CD4-positive, alpha-beta T cell (primary cell): ENCODE results near the gene PLXDC2. TPM values are rescaled to one million over a fixed set of nuclear protein-coding genes. Genes with fewer than 3 reads are reported as not detected.

Experiments used
- ATAC-seq: fragments of 200-7000 bp; cut with Tn5 transposase; one replicate; pipeline ENCODE4 v1.10.0; 2022; ENCODE audit warnings: mild to moderate bottlenecking; ENCODE audit not compliant: poor library complexity
- CTCF ChIA-PET: fragments of 350-600 bp; sonication (Branson Sonifier 250); formaldehyde crosslinking; loops from one replicate; lab custom pipeline; 2021; ENCODE audit warnings: antibody characterized with exemption, inconsistent platforms; lab: Charles Lee
- POLR2A ChIA-PET: fragments of 350-600 bp; sonication (Branson Sonifier 250); formaldehyde crosslinking; loops from one replicate; lab custom pipeline; 2021; ENCODE audit warnings: antibody characterized with exemption, inconsistent platforms; lab: Charles Lee
- DNase-seq, 14 experiments: peaks; one replicate each; pipeline ENCODE4 v3.0.0-alpha.2; 2013 to 2020; ENCODE audit warnings: mixed read lengths in 2 of 14
- H3K27ac ChIP-seq, 2 donors: one replicate each; pipeline versions ENCODE4 v1.5.1 to v1.7.0; 2013; ENCODE audit warnings: low read length in 2 of 2, low read depth in 1 of 2, mild to moderate bottlenecking in 1 of 2
- H3K27me3 ChIP-seq, 2 experiments: 1 replicate in 1 of 2; 2 replicates in 1 of 2; pipeline versions ENCODE4 v1.6.1 to v1.7.0; 2013; ENCODE audit warnings: low read length in 2 of 2, control low read depth in 1 of 2, mild to moderate bottlenecking in 1 of 2, moderate library complexity in 1 of 2; ENCODE audit not compliant: insufficient read depth in 2 of 2, control insufficient read depth in 1 of 2
- H3K36me3 ChIP-seq: one replicate; pipeline ENCODE4 v1.6.1; 2013; ENCODE audit warnings: low read length, control low read depth; ENCODE audit not compliant: insufficient read depth
- H3K4me1 ChIP-seq: one replicate; pipeline ENCODE4 v1.6.1; 2013; ENCODE audit warnings: low read length, control low read depth; ENCODE audit not compliant: insufficient read depth
- H3K4me3 ChIP-seq: one replicate; pipeline ENCODE4 v1.5.1; 2013; ENCODE audit warnings: mild to moderate bottlenecking, low read length, moderate library complexity
- H3K9me3 ChIP-seq, 2 experiments: 1 replicate in 1 of 2; 2 replicates in 1 of 2; pipeline versions ENCODE4 v1.6.1 to v1.7.0; 2013; ENCODE audit warnings: low read length in 2 of 2, mild to moderate bottlenecking in 2 of 2, control low read depth in 1 of 2, moderate library complexity in 1 of 2; ENCODE audit not compliant: control insufficient read depth in 1 of 2, insufficient read depth in 1 of 2
- H3K27ac Mint-ChIP-seq: one replicate; pipeline ENCODE4 v1.8.0; 2020; ENCODE audit warnings: mixed read lengths
- H3K27me3 Mint-ChIP-seq: one replicate; pipeline ENCODE4 v1.8.0; 2021; ENCODE audit warnings: mixed read lengths
- H3K36me3 Mint-ChIP-seq: one replicate; pipeline ENCODE4 v1.8.0; 2021; ENCODE audit warnings: low read depth, mixed read lengths
- H3K4me1 Mint-ChIP-seq: one replicate; pipeline ENCODE4 v1.8.0; 2021; ENCODE audit warnings: low read depth, mixed read lengths
- H3K4me3 Mint-ChIP-seq: one replicate; pipeline ENCODE4 v1.8.0; 2020; ENCODE audit warnings: mild to moderate bottlenecking, mixed read lengths
- H3K9me3 Mint-ChIP-seq: one replicate; pipeline ENCODE4 v1.8.0; 2020; ENCODE audit warnings: mixed read lengths
- intact Hi-C, 2 experiments: fragments of 100-400 bp; cut with DNase I in 1 of 2; cut with micrococcal nuclease in 1 of 2; formaldehyde crosslinking; loops; one replicate each; pipeline versions ENCODE4 v1.15.1 to v1.9.0; 2023 to 2025; cut with DNase I, micrococcal nuclease
- total RNA-seq, 174 experiments: library from RNA in 2 of 174; stranded (reverse) in 2 of 174; gene quantifications; one replicate each; pipeline ENCODE4 v1.2.3 and lab custom pipeline; 2021 to 2026
- TF ChIP-seq, protein P1 (sequence below): fragments of 200-600 bp; IDR thresholded peaks from one replicate; pipeline ENCODE4 v1.8.0; 2022; ENCODE audit warnings: antibody characterized with exemption, mild to moderate bottlenecking

Gene PLXDC2
- total RNA-seq, 2 experiments from 2014 or later: 0.41 to 0.61 TPM

DNA sequence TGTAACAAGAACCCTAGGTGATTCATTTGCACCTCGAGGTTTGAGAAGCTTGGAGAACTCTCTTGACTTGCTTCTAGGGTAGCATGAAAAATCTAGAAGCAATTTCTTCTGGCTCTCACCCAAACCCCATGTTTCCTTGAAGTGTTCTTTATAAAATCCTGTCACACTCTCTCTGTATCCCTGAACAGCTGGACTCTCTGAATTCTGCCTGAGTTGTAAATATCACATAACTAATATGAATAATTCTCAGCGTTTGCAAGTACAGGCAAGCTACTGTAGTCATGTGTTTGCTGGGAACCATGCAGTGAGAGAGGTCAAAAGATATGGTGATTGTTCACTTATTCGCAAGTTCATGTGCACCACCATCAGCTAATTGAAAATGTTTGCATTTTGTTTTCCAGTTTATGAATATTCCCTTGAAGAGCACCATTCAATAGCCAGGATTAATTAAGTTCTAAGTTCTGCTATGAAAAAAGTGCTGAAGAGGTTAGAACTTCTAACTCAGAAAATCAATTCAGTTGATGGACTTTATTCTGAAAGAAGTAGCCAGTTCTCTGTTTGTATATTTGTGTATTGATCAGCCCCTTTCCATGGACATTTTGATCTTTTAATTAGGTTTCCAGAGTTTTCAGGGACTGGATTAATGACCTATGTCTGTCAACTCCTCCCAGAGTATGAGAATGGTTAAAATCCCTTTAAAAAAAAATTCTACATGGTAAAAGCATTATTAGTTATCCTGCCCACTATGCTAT, 243.0 kb downstream of the PLXDC2 start:
- no peaks in the 10 kb centered on the region for H3K4me1 Mint-ChIP-seq
- CTCF ChIA-PET: no interaction called here
- Histone ChIP-seq H3K4me1 (no peaks in the 10 kb centered on the region), H3K36me3 (no peaks in the 10 kb centered on the region), H3K4me3 (no peak overlapping the region), H3K27ac (no peak overlapping the region), H3K9me3 (peaks cover 3 to 4% of the 10 kb centered on the region in 2 experiments), H3K27me3 (no peaks in the 10 kb centered on the region)
- H3K4me3 Mint-ChIP-seq: no peak overlapping the region
- no peak for DNase-seq
- TF ChIP-seq, protein P1, sequence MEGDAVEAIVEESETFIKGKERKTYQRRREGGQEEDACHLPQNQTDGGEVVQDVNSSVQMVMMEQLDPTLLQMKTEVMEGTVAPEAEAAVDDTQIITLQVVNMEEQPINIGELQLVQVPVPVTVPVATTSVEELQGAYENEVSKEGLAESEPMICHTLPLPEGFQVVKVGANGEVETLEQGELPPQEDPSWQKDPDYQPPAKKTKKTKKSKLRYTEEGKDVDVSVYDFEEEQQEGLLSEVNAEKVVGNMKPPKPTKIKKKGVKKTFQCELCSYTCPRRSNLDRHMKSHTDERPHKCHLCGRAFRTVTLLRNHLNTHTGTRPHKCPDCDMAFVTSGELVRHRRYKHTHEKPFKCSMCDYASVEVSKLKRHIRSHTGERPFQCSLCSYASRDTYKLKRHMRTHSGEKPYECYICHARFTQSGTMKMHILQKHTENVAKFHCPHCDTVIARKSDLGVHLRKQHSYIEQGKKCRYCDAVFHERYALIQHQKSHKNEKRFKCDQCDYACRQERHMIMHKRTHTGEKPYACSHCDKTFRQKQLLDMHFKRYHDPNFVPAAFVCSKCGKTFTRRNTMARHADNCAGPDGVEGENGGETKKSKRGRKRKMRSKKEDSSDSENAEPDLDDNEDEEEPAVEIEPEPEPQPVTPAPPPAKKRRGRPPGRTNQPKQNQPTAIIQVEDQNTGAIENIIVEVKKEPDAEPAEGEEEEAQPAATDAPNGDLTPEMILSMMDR: no peak
- peaks cover 3% of the 10 kb centered on the region for H3K9me3 Mint-ChIP-seq
- H3K27ac Mint-ChIP-seq: no peak overlapping the region
- intact Hi-C loops: no loop called here
- no peaks in the 10 kb centered on the region for H3K36me3 Mint-ChIP-seq
- no peaks in the 10 kb centered on the region for H3K27me3 Mint-ChIP-seq
- ATAC-seq: no peak
- POLR2A ChIA-PET: no interaction called here

DNA sequence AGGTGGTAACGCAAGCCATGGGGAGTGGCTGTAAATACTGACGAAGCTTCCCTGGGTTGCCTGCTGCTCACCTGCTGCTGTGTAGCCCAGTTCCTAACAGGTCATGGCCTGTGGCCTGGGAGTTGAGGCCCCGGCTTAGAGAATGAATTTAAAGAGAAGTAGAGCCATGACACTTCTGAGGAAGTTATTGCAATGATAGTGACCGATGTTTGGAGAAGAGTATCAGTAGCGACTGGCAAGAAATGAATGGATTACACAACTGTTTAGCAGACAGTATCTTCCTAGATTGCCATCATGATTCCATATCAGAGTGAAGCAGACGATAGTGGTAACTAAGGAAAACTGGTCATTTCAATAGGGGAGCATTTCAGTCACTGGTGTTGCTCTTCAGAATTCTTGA, 249.6 kb downstream of the PLXDC2 start:
- Histone ChIP-seq H3K4me1 (no peaks in the 10 kb centered on the region), H3K4me3 (no peak overlapping the region), H3K36me3 (no peaks in the 10 kb centered on the region), H3K9me3 (no peaks in the 10 kb centered on the region), H3K27ac (no peak overlapping the region), H3K27me3 (no peaks in the 10 kb centered on the region)
- H3K36me3 Mint-ChIP-seq: no peaks in the 10 kb centered on the region
- ChIA-PET CTCF (no interaction called here), POLR2A (interaction anchor here (0.7 kb wide), 1 partner anchor 67 kb away, joined by 3 read pairs; no protein-coding TSS in a partner anchor)
- no peaks in the 10 kb centered on the region for H3K4me1 Mint-ChIP-seq
- H3K27ac Mint-ChIP-seq: no peak overlapping the region
- DNase-seq (no peak), ATAC-seq (no peak)
- intact Hi-C loops: no loop called here
- H3K9me3 Mint-ChIP-seq: peaks cover 5% of the 10 kb centered on the region
- TF ChIP-seq, protein P1: no peak
- no peaks in the 10 kb centered on the region for H3K27me3 Mint-ChIP-seq
- no peak overlapping the region for H3K4me3 Mint-ChIP-seq

DNA sequence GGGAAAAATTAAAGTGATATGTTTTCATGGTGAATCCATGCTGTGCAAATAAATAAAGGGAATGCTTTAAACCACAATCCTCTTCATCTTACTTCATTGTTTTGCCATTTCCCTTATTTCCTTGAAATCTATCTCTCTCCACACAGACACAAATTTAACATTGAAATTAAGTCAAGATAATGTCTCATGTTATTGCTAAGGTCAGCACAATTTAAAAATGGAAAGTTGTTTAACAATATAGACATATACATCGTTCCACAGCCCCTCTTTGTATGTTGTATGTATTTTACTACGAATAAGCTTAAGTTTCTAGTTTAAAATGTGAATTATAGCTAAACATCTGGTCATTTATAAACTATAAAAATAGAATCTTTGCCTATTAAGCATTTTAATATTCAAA, 256.9 kb downstream of the PLXDC2 start:
- Histone ChIP-seq H3K27me3 (no peaks in the 10 kb centered on the region), H3K4me1 (no peaks in the 10 kb centered on the region), H3K27ac (no peak overlapping the region), H3K36me3 (no peaks in the 10 kb centered on the region), H3K4me3 (no peak overlapping the region), H3K9me3 (peaks cover 0 to 4% of the 10 kb centered on the region in 2 experiments)
- CTCF ChIA-PET: interaction anchor here (1.7 kb wide), 1 partner anchor 11 kb away, joined by 4 read pairs; no protein-coding TSS in a partner anchor
- no peak for DNase-seq
- Mint-ChIP-seq H3K36me3 (no peaks in the 10 kb centered on the region), H3K27me3 (no peaks in the 10 kb centered on the region), H3K27ac (no peak overlapping the region), H3K4me1 (no peaks in the 10 kb centered on the region), H3K4me3 (no peak overlapping the region), H3K9me3 (peaks cover 13% of the 10 kb centered on the region)
- TF ChIP-seq, protein P1: no peak
- ATAC-seq: no peak
- POLR2A ChIA-PET: no interaction called here
- intact Hi-C loops: no loop called here
